BLaER1 (cell line): ENCODE data around the gene HIF1A.
A peak's percentile ranks its signal among the peaks of the same experiment; 100 is the strongest.

Experiments used
- H3K27ac ChIP-seq: shearing (Covaris generic); formaldehyde crosslinking; 2 replicates; pipeline ENCODE4 v1.8.1; 2022
- H3K27me3 ChIP-seq: shearing (Covaris generic); formaldehyde crosslinking; 2 replicates; pipeline ENCODE4 v1.8.1; 2022
- H3K36me3 ChIP-seq: shearing (Covaris generic); formaldehyde crosslinking; 2 replicates; pipeline ENCODE4 v1.8.1; 2022
- H3K4me1 ChIP-seq: shearing (Covaris generic); formaldehyde crosslinking; 2 replicates; pipeline ENCODE4 v1.8.1; 2022
- H3K4me2 ChIP-seq: shearing (Covaris generic); formaldehyde crosslinking; 2 replicates; pipeline ENCODE4 v1.8.1; 2022
- H3K4me3 ChIP-seq: shearing (Covaris generic); formaldehyde crosslinking; 2 replicates; pipeline ENCODE4 v1.8.1; 2022
- H3K9ac ChIP-seq: shearing (Covaris generic); formaldehyde crosslinking; 2 replicates; pipeline ENCODE4 v1.8.1; 2022
- H3K9me3 ChIP-seq: shearing (Covaris generic); formaldehyde crosslinking; 2 replicates; pipeline ENCODE4 v1.8.1; 2022
- H4K20me1 ChIP-seq: shearing (Covaris generic); formaldehyde crosslinking; 2 replicates; pipeline ENCODE4 v1.8.1; 2022
- Cebpa-rat ChIP-seq: shearing (Covaris generic); IDR thresholded peaks from 2 replicates; pipeline ENCODE4 v1.8.1; 2022

HIF1A gene

DNA sequence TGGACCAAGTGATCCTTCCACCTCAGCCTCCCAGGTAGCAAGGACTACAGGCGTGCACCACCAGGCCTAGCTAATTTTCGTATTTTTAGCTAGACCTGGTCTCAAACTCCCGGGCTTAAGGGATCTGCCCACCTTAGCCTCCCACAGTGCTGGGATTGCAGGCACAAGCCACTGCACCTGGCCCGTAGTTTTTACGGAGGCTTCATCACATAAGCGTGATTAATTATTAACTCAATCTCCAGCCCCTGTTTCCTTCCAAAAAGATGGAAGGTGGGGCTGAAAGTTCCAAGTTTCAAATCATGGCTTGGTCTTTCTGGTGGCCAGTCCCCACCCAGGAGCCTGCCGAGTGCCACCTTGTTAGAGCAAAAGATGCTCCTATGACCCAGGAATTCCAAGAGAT is 22.5 kb upstream of the HIF1A start:
- Histone ChIP-seq H3K27ac (no peak overlapping the region), H3K4me1 (peaks cover 25% of the 10 kb centered on the region), H3K9ac (no peak overlapping the region), H3K4me2 (no peak overlapping the region), H3K4me3 (no peak overlapping the region), H3K27me3 (no peaks in the 10 kb centered on the region), H4K20me1 (no peaks in the 10 kb centered on the region), H3K9me3 (no peaks in the 10 kb centered on the region; the same call in 1 of the 2 replicates), H3K36me3 (no peaks in the 10 kb centered on the region)
- no peak for TF ChIP-seq Cebpa-rat

DNA sequence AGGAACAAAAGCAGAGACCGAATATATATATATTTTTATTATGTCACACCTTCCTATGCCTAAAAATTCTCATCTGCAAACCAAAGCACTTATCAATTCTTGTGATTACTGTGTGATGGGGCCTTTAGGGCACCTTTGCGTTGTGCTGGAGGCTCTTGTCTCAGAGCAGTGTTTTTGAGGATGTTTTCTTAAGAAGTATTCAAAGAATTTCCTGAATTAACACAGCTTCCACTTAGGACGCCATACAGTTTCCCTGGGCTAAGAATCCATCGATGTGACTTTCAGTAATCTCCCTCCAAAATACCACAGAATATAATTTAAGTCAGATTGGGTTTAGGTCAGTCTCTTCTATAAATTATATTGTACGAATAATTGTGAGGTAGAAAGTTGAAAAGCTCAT is 22.0 kb upstream of the HIF1A start:
- H3K9ac ChIP-seq: no peak overlapping the region
- no peaks in the 10 kb centered on the region; the same call in 1 of the 2 replicates for H3K9me3 ChIP-seq
- no peaks in the 10 kb centered on the region for H4K20me1 ChIP-seq
- no peak for TF ChIP-seq Cebpa-rat
- peaks cover 20% of the 10 kb centered on the region for H3K4me1 ChIP-seq
- no peak overlapping the region for H3K4me3 ChIP-seq
- no peak overlapping the region for H3K4me2 ChIP-seq
- H3K27me3 ChIP-seq: no peaks in the 10 kb centered on the region
- H3K36me3 ChIP-seq: no peaks in the 10 kb centered on the region
- H3K27ac ChIP-seq: no peak overlapping the region

DNA sequence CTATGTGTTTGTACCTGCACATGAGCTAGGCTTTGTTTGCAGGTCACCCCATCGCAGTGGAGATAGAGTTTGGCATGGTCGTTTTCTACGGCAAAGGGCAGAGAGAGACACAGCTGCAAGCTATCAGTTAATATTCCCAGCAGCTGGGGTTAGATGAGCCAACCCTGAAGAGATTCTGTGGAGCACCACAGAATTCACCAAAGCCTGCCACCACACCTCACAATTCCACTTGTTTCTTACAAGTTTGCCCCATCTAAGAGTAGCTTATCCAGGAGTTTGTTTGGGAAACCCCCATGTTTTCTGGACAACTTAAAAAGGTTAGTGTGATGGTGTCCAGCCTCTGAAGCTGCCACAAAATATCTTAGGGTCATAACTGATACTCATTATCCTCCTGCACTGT is 20.0 kb upstream of the HIF1A start:
- H3K27ac ChIP-seq: no peak overlapping the region
- TF ChIP-seq Cebpa-rat: no peak
- no peaks in the 10 kb centered on the region for H4K20me1 ChIP-seq
- H3K4me3 ChIP-seq: no peak overlapping the region
- peaks cover 16% of the 10 kb centered on the region for H3K4me1 ChIP-seq
- H3K27me3 ChIP-seq: no peaks in the 10 kb centered on the region
- H3K9ac ChIP-seq: no peak overlapping the region
- no peak overlapping the region for H3K4me2 ChIP-seq
- no peaks in the 10 kb centered on the region for H3K36me3 ChIP-seq
- no peaks in the 10 kb centered on the region; the same call in 1 of the 2 replicates for H3K9me3 ChIP-seq

DNA sequence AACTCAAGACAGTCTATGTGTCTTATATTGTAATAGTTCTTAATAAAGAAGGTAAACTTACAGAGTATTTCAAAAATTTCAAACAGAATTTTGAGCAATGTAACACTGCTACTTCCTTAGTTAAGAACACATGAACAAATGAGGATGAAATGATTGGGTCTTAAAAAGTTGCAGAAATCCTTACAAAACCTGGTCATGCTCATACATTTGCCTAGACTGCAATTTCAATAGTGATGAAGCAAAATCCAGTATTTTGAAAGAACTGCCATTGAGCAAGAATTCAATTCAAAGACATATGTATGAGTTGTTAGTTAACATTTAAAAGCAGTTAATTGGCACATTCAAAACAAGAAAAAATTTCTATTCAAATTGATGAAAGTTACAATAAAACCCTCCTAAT is 17.8 kb upstream of the HIF1A start:
- no peaks in the 10 kb centered on the region for H3K36me3 ChIP-seq
- no peaks in the 10 kb centered on the region for H4K20me1 ChIP-seq
- no peak overlapping the region for H3K27ac ChIP-seq
- H3K4me1 ChIP-seq: no peaks in the 10 kb centered on the region
- no peak overlapping the region for H3K4me2 ChIP-seq
- no peak overlapping the region for H3K9ac ChIP-seq
- H3K27me3 ChIP-seq: no peaks in the 10 kb centered on the region
- no peak for TF ChIP-seq Cebpa-rat
- H3K9me3 ChIP-seq: no peaks in the 10 kb centered on the region; the same call in 1 of the 2 replicates
- no peak overlapping the region for H3K4me3 ChIP-seq

DNA sequence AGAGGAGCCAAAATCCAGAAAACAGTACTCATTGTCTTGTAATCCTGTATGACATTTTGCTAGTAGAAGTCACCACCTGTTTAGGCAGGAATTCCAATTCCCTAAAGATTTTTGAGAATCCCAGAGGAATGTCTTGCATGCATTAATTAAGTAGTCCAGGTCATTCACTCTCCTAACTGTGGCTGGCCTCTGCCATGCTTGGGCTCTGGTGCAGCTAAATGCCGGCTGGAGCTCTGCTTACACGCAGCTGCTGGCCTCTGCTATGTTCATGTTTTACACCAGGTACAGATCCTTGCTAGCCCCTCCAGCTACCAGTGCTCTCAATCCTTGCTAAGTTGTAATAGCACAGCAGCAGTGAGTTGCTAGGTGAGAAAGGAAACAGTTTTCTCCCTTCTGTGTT is 16.3 kb upstream of the HIF1A start:
- Histone ChIP-seq H3K4me2 (no peak overlapping the region), H3K9me3 (no peaks in the 10 kb centered on the region; the same call in 1 of the 2 replicates), H4K20me1 (no peaks in the 10 kb centered on the region), H3K27ac (no peak overlapping the region), H3K9ac (no peak overlapping the region), H3K27me3 (no peaks in the 10 kb centered on the region), H3K4me1 (no peaks in the 10 kb centered on the region), H3K36me3 (no peaks in the 10 kb centered on the region), H3K4me3 (no peak overlapping the region)
- no peak for TF ChIP-seq Cebpa-rat

DNA sequence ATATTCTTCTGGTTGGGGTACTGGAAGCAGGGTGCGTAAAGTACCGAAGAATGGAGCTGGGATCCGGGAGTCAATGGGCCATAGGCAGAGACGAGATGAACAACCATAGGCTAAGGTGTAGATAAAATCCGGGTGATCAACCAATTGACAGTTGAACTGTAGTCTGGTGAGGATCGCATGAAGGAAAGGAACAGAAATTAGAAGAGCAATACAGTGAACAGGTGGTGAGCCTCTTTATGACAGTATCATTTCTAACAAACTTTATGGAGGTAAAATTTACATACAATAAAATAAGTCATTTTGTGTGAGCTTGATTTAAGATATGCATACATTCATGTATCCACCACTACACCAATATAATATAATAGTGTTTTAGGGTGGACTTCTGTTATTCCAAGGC is 13.9 kb upstream of the HIF1A start:
- H3K4me2 ChIP-seq: no peak overlapping the region
- no peak overlapping the region for H3K4me3 ChIP-seq
- no peaks in the 10 kb centered on the region for H4K20me1 ChIP-seq
- H3K4me1 ChIP-seq: no peaks in the 10 kb centered on the region
- no peak overlapping the region for H3K27ac ChIP-seq
- H3K27me3 ChIP-seq: no peaks in the 10 kb centered on the region
- TF ChIP-seq Cebpa-rat: no peak
- H3K9ac ChIP-seq: no peak overlapping the region
- H3K36me3 ChIP-seq: no peaks in the 10 kb centered on the region
- H3K9me3 ChIP-seq: peaks cover 7% of the 10 kb centered on the region

DNA sequence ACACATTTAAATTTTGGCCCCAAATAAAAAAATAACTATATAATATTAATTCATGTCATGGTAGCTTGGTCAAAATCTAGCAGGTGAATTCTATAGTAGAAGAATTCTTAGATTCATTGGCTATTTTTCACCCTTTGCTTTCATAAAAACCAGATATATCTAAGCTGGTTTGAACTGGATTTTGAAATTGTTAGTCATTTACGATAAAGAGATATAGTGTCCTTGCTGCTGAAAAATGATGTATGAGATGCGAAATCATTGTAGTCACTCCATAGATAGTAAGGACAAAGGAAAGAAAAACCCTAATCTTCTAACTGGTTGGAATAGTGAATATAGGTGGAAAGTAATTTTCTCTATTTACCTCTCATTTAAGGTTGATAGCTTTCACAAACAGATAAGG is 12.2 kb upstream of the HIF1A start:
- Histone ChIP-seq H3K4me1 (no peaks in the 10 kb centered on the region), H3K4me3 (no peak overlapping the region), H3K4me2 (no peak overlapping the region), H3K9ac (no peak overlapping the region), H3K9me3 (peaks cover 17% of the 10 kb centered on the region), H3K27ac (no peak overlapping the region), H3K36me3 (no peaks in the 10 kb centered on the region), H4K20me1 (no peaks in the 10 kb centered on the region), H3K27me3 (no peaks in the 10 kb centered on the region)
- no peak for TF ChIP-seq Cebpa-rat

DNA sequence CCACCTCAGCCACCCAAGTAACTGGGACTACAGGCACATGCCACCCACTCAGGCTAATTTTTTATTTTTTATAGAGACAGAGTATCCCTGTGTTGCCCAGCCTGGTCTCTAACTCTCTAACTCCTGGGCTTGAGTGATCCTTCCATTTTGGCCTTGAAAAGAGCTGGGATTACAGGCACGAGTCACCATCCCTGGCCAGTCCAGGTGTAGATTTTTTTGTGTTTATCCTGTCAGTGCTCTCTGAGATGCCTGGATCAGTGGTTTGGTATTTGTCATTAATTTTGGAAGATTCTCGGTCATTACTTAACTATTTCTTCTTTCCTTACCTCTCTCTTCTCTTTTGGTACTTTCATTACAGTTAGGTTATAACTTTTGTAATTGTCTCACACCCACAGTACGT is 5.3 kb upstream of the HIF1A start:
- Histone ChIP-seq H3K36me3 (no peaks in the 10 kb centered on the region), H3K4me3 (no peak overlapping the region), H3K4me2 (no peak overlapping the region), H3K27ac (no peak overlapping the region), H3K27me3 (no peaks in the 10 kb centered on the region), H3K4me1 (peaks cover 32% of the 10 kb centered on the region), H3K9me3 (peaks cover 34% of the 10 kb centered on the region), H4K20me1 (no peaks in the 10 kb centered on the region), H3K9ac (no peak overlapping the region)
- TF ChIP-seq Cebpa-rat: no peak

DNA sequence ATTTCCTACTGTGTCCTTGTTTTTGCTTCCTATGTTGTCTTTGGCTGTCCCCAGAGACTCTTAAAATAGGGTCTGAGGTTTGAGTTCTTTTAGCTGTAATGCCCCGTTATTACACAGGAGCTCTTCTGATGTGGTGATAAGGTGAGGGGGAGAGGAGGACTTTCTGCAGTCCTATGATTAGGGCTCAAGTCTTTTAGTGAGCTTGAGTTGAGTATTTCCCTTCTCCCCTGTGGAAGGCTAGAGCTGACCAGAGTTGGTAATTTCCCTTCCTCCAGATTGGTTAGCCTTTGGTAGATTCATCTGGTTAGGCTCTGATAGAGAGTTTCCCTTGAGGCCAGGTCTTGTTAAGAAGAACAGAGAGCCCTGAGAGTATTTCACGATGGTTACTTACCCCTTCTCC is 4.3 kb upstream of the HIF1A start:
- Histone ChIP-seq H3K36me3 (no peaks in the 10 kb centered on the region), H3K4me3 (no peak overlapping the region; the same call in 1 of the 2 replicates), H3K4me1 (peaks cover 32% of the 10 kb centered on the region), H3K9ac (peak overlapping the region; percentile 49), H3K9me3 (peaks cover 31% of the 10 kb centered on the region), H3K27me3 (no peaks in the 10 kb centered on the region), H4K20me1 (peaks cover 1% of the 10 kb centered on the region; the same call in 1 of the 2 replicates), H3K4me2 (peak overlapping the region; percentile 77), H3K27ac (peak overlapping the region; percentile 41)
- no peak for TF ChIP-seq Cebpa-rat

DNA sequence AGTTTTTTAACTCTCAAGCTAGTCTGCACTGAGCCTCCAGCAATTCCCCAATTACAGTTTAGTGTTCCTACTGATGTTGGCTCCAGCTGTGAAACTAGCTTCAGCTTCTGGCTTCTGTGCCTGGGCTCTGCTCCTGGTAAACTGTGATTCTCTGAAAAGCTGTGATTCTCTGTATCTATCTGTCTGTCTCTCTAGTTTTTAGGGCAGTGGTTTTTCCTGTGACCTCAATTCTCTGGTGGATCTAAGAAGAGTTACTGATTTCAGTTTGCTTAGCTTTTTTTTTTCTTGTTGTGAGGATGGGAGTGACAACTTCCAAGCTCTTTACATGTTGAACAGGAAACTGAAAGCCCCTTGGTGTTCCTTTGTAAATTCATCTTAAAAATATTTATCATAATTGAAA is 3.8 kb upstream of the HIF1A start:
- Histone ChIP-seq H3K27ac (peak overlapping the region; percentile 41), H3K27me3 (no peaks in the 10 kb centered on the region), H3K4me2 (peak overlapping the region; percentile 77), H3K4me1 (peaks cover 32% of the 10 kb centered on the region), H3K36me3 (no peaks in the 10 kb centered on the region), H3K9me3 (peaks cover 26% of the 10 kb centered on the region), H4K20me1 (peaks cover 6% of the 10 kb centered on the region), H3K9ac (peak overlapping the region; percentile 49), H3K4me3 (no peak overlapping the region)
- TF ChIP-seq Cebpa-rat: no peak

DNA sequence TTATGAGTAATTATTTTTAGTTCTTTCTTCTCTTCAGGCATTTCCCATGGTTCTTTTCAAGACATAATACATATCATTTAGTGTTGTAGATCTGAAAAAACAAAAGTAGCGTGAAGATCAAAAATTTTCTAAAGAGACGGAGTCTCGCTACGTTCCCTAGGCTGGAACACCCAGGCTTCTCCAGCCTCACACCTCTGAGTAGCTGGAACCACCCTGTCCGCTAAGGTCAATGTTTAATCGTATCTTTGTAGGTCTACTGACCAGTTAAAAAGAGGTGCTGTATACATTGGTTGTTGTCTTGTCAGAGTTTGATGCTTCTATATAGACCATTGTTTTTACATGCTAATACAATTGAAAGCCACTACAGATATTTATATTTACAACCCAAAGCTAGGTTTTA is 1.3 kb upstream of the HIF1A start:
- H3K4me3 ChIP-seq: no peak overlapping the region

More for the DNA sequence above, 1.3 kb upstream of the HIF1A start:
- Histone ChIP-seq H4K20me1 (peaks cover 32% of the 10 kb centered on the region), H3K9me3 (peaks cover 13% of the 10 kb centered on the region; the same call in 1 of the 2 replicates), H3K4me2 (peak overlapping the region; percentile 79; the same call in 1 of the 2 replicates), H3K9ac (no peak overlapping the region), H3K4me1 (peaks cover 42% of the 10 kb centered on the region), H3K36me3 (no peaks in the 10 kb centered on the region), H3K27ac (no peak overlapping the region), H3K27me3 (no peaks in the 10 kb centered on the region)
- TF ChIP-seq Cebpa-rat: no peak
